Testis (tissue), 3 donors: Measurements from ENCODE around the gene CELF6. TPM values are rescaled to one million over a fixed set of nuclear protein-coding genes. Genes with fewer than 3 reads are reported as not detected.

Experiments
- DNase-seq: peaks from one replicate; pipeline ENCODE4 v3.0.0-alpha.2; 2019
- H3K27ac ChIP-seq, 2 donors: fragments of 200-600 bp; sonication (generic); one replicate each; pipeline ENCODE4 v1.5.1; 2019
- H3K27me3 ChIP-seq: fragments of 200-600 bp; sonication (generic); one replicate; pipeline ENCODE4 v1.5.1; 2019
- H3K36me3 ChIP-seq: fragments of 200-600 bp; sonication (generic); one replicate; pipeline ENCODE4 v1.5.1; 2017; ENCODE audit warnings: low read depth; ENCODE audit errors: missing control alignments
- H3K4me1 ChIP-seq: fragments of 200-600 bp; sonication (generic); one replicate; pipeline ENCODE4 v1.5.1; 2019
- H3K4me3 ChIP-seq, 2 donors: fragments of 200-600 bp; sonication (generic); one replicate each; pipeline ENCODE4 v1.5.1; 2017 to 2019
- H3K9me3 ChIP-seq: fragments of 200-600 bp; sonication (generic); one replicate; pipeline ENCODE4 v1.5.1; 2017
- CTCF ChIP-seq, 3 experiments: fragments of 450-650 bp in 2 of 3; fragments of 200-600 bp in 1 of 3; sonication (generic) in 1 of 3; IDR thresholded peaks; one replicate each; pipeline ENCODE4 v1.5.1; 2016 to 2019; ENCODE audit warnings: antibody characterized with exemption in 3 of 3, mild to moderate bottlenecking in 2 of 3, moderate library complexity in 1 of 3
- POLR2A ChIP-seq: fragments of 450-650 bp; IDR thresholded peaks from one replicate; pipeline ENCODE4 v1.6.1; 2017; ENCODE audit warnings: antibody characterized with exemption, mild to moderate bottlenecking, moderate library complexity
- WGBS, 2 donors: methylation state at CpG; one replicate each; pipeline ENCODE4 v1.1.5; 2018; 5-methylcytosine and 5-hydroxymethylcytosine counted together
- intact Hi-C: fragments of 100-400 bp; cut with DNase I; formaldehyde crosslinking; loops from one replicate; pipeline ENCODE4 v1.15.1; 2023; ENCODE audit warnings: low total_unique reads
- polyA plus RNA-seq: library from polyadenylated mRNA; stranded (reverse); fragments of 350-450 nt; fragmentation: Illumina TruSeq; extraction: RNeasy Lipid Tissue Mini Kit (QIAGEN cat#74804); gene quantifications from one replicate; pipeline ENCODE4 v1.2.3, GENCODE V29; 2014; ENCODE audit warnings: low read depth, low replicate concordance; ENCODE audit not compliant: insufficient read depth
- total RNA-seq, 2 donors: library from RNA; depleted of rRNA; stranded (reverse); fragments of >200 nt; gene quantifications; one replicate each; pipeline ENCODE4 v1.2.3, GENCODE V29; 2016

The CELF6 gene
- total and polyA plus RNA-seq, 3 donors from 2014 or later: 10.1 to 22.0 (median 19.2) TPM

GRCh38 chr15:72323752-72324151 lies 3.8 kb upstream of the CELF6 start:
- no peak overlapping the region for H3K4me3 ChIP-seq
- WGBS, 2 donors: 100% methylated on average over 1 of the region's 1 CpG
- TF ChIP-seq POLR2A (no peak), CTCF (IDR thresholded peaks at IDR 0.05) (no peak)

GRCh38 chr15:72319360-72319984 lies 485 bp downstream of the CELF6 start:
- WGBS, 2 donors: 5 to 25% methylated on average over 5 to 38 of the region's 48 CpGs
- TF ChIP-seq POLR2A (no peak), CTCF (IDR thresholded peaks at IDR 0.05) (no peak)
- peak; percentile 64 for DNase-seq
- peak overlapping the region; percentile 48 to 59 for H3K4me3 ChIP-seq
- H3K9me3 ChIP-seq: no peaks in the 10 kb centered on the region
- H3K36me3 ChIP-seq: no peaks in the 10 kb centered on the region
- intact Hi-C loops: no loop called here
- no peak overlapping the region for H3K27ac ChIP-seq
- no peaks in the 10 kb centered on the region for H3K4me1 ChIP-seq
- no peaks in the 10 kb centered on the region for H3K27me3 ChIP-seq

More at GRCh38 chr15:72323752-72324151, 3.8 kb upstream of the CELF6 start:
- DNase-seq: no peak
- Histone ChIP-seq H3K4me1 (no peaks in the 10 kb centered on the region), H3K36me3 (no peaks in the 10 kb centered on the region), H3K27me3 (no peaks in the 10 kb centered on the region), H3K27ac (no peak overlapping the region), H3K9me3 (no peaks in the 10 kb centered on the region)
- intact Hi-C loops: no loop called here

GRCh38 chr15:72318408-72318942 lies 1.5 kb downstream of the CELF6 start:
- Histone ChIP-seq H3K27me3 (no peaks in the 10 kb centered on the region), H3K9me3 (no peaks in the 10 kb centered on the region), H3K36me3 (no peaks in the 10 kb centered on the region), H3K4me1 (no peaks in the 10 kb centered on the region), H3K27ac (no peak overlapping the region), H3K4me3 (no peak overlapping the region)
- DNase-seq: no peak
- TF ChIP-seq POLR2A (no peak), CTCF (IDR thresholded peaks at IDR 0.05) (no peak)
- intact Hi-C loops: no loop called here
- 49% methylated on average over 2 of the region's 2 CpGs for WGBS, 2 donors

- Histone ChIP-seq H3K27me3 (no peaks in the 10 kb centered on the region), H3K9me3 (no peaks in the 10 kb centered on the region), H3K4me1 (no peaks in the 10 kb centered on the region), H3K4me3 (no peak overlapping the region), H3K36me3 (no peaks in the 10 kb centered on the region), H3K27ac (no peak overlapping the region)
- no peak for DNase-seq
- 81 to 82% methylated on average over 6 of the region's 6 CpGs for WGBS, 2 donors
- no peak for TF ChIP-seq CTCF (IDR thresholded peaks at IDR 0.05)
- TF ChIP-seq POLR2A: no peak
- intact Hi-C loops: no loop called here
Observed at GRCh38 chr15:72315706-72316370, 4.1 kb downstream of the CELF6 start.
